MG63 (cell line): ENCODE results near the gene ESRRA. TPM values are rescaled to one million over a fixed set of nuclear protein-coding genes. Genes with fewer than 3 reads are reported as not detected.

Experiments
- DNase-seq: peaks from one replicate; pipeline ENCODE4 v3.0.0-alpha.2; 2020
- H3K27me3 ChIP-seq: fragments of 250-450 bp; sonication (Bioruptor Pico); 2 replicates; pipeline ENCODE4 v1.5.1; 2020; ENCODE audit warnings: mild to moderate bottlenecking, moderate library complexity
- H3K36me3 ChIP-seq: fragments of 250-450 bp; sonication (Bioruptor Pico); 2 replicates; pipeline ENCODE4 v1.5.1; 2020; ENCODE audit warnings: mild to moderate bottlenecking, moderate library complexity
- H3K4me3 ChIP-seq: fragments of 250-450 bp; sonication (Bioruptor Pico); 2 replicates; pipeline ENCODE4 v1.5.1; 2020; ENCODE audit warnings: mild to moderate bottlenecking, moderate library complexity
- H3K9me3 ChIP-seq: fragments of 250-450 bp; sonication (Bioruptor Pico); 2 replicates; pipeline ENCODE4 v1.5.1; 2020; ENCODE audit warnings: mild to moderate bottlenecking, moderate library complexity
- total RNA-seq: library from RNA; depleted of rRNA; stranded (reverse); fragments of >200 nt; shearing (Covaris generic); gene quantifications from 2 replicates; pipeline ENCODE4 v1.2.3, GENCODE V29; 2014; ENCODE audit warnings: low replicate concordance

ESRRA gene
- total RNA-seq, 1 experiment from 2014 or later, result 79.2 TPM

DNA sequence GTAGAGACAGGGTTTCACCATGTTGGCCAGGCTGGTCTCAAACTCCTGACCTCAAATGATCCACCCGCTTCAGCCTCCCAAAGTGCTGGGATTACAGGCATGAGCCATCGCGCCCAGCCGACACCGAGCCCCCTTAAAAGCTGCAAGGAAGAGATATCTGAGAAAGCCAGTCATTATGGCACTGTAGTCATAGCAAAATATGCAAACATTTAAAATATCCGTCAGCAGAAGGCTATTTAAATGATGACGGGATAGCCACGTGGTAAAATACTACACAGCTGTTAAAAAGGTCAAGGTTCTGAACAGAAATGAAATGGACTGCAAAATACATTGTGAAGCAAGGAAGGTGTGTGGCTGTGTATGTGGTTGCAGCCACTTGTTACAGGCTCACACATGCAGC is 28.2 kb downstream of the ESRRA start:
- no peak for DNase-seq
- no peaks in the 10 kb centered on the region for H3K9me3 ChIP-seq
- no peaks in the 10 kb centered on the region for H3K27me3 ChIP-seq
- no peak overlapping the region for H3K4me3 ChIP-seq
- no peaks in the 10 kb centered on the region for H3K36me3 ChIP-seq

DNA sequence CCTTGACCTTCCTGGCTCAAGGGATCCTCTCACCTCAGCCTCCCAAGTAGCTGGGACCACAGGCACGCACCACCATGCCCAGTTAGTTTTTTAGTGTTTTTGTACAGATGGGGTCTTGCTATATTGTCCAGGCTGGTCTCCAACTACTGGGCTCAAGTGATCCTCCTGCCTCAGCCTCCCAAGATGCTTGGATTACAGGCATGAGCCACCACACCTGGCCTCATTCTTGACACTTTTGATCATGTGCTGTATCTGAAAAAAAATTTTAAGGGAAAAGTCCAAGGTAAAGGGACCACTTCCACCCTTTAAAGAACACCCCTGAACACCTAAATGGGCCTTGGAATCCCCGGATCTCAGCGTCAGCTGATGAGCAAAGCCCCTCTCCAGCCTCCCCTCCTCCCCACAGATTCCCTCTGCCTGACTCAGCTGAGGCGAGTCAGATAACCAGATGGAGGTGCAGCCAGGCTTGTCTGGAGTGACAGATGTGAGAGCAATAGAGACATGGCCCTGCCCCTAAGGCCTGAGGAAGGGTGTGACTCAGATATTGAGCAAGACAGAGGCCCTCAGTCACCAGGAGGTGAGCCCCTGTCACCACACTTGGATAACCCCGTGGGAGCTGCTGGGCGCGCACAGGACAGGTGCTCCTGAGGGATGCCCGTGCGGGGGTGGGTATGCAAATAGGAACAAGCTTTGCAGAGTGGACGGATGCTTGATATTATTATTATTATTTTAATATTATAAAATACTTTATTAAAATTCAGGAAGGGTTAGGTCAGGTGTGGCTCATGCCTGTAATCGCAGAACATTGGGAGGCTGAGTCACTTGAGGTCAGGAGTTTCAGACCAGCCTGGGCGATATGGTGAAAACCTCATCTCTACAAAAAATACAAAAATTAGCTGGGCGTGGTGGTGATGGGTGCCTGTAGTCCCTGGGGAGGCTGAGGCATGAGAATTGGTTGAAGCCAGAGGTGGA is 29.7 kb downstream of the ESRRA start:
- Histone ChIP-seq H3K27me3 (no peaks in the 10 kb centered on the region), H3K9me3 (no peaks in the 10 kb centered on the region), H3K36me3 (no peaks in the 10 kb centered on the region), H3K4me3 (no peak overlapping the region)
- peak; percentile 85 for DNase-seq

DNA sequence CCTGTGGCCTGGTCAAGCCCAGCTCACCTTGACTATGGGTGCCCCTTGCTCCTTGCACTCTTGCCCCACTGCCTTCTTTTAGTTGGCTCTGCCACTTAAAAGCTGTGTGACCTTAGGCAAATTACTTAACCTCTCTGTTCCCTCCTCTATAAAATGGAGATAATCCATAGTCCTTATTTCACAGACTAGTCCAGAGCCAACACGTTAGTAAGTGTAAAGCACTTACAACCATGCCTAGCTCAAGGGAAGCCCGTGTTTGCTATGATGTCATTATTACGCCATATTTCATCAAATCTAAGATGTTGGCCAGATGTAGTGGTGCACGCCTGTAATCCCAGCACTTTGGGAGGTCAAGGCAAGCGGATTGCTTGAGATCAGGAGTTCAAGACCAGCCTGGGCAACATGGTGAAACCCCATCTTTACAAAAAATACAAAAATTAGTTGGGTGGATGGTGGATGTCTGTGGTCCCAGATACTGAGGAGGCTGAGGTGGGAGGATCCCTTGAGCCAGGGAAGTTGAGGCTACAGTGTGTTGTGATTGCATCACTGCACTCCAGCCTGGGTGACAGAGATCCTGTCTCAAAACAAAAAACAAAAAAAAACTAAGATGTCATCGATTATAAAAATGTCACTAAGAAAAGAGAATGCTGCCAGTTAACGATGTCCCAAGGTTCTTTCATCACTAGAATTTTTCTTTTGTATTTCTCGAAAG is 32.4 kb downstream of the ESRRA start:
- no peak for DNase-seq
- H3K27me3 ChIP-seq, result no peaks in the 10 kb centered on the region
- no peaks in the 10 kb centered on the region for H3K9me3 ChIP-seq
- no peak overlapping the region for H3K4me3 ChIP-seq
- H3K36me3 ChIP-seq, result no peaks in the 10 kb centered on the region

DNA sequence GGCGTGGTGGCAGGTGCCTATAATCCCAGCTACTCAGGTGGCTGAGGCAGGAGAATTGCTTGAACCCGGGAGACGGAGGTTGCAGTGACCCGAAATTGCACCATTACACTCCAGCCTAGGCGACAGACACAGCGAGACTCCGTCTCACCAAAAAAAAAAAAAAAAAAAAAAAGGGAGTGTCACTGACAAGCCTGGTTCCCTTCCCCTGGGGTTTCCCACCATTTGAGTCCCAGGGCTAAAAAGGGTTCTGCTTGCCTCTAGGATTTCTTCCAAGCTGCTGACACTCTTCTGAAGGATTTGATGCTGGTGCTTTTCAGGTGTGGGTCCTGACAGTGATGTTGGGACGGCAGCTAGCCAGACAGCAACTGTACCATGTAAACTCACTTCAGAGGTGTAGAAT is 33.4 kb downstream of the ESRRA start:
- H3K36me3 ChIP-seq, result no peaks in the 10 kb centered on the region
- DNase-seq, result no peak
- no peaks in the 10 kb centered on the region for H3K9me3 ChIP-seq
- H3K27me3 ChIP-seq, result no peaks in the 10 kb centered on the region
- H3K4me3 ChIP-seq, result no peak overlapping the region

DNA sequence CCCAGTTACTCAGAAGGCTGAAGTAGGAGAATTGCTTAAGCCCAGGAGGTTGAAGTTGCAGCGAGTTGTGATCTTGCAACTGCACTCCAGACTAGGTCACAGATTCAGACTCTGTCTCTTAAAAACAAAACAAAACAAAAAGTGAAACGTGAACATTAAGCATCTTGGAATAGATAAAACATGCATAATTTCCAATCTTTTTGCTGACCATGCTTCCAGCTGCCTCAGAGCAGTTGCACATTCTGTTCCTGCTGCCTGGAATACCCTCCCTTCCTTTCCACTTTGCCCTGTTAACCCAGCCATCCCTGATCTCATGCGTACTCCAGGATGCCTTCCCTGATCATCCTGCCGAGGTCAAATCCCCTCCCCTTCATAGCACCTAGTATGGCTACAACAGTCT is 34.0 kb downstream of the ESRRA start:
- Histone ChIP-seq H3K4me3 (no peak overlapping the region), H3K9me3 (no peaks in the 10 kb centered on the region), H3K36me3 (no peaks in the 10 kb centered on the region), H3K27me3 (no peaks in the 10 kb centered on the region)
- no peak for DNase-seq

DNA sequence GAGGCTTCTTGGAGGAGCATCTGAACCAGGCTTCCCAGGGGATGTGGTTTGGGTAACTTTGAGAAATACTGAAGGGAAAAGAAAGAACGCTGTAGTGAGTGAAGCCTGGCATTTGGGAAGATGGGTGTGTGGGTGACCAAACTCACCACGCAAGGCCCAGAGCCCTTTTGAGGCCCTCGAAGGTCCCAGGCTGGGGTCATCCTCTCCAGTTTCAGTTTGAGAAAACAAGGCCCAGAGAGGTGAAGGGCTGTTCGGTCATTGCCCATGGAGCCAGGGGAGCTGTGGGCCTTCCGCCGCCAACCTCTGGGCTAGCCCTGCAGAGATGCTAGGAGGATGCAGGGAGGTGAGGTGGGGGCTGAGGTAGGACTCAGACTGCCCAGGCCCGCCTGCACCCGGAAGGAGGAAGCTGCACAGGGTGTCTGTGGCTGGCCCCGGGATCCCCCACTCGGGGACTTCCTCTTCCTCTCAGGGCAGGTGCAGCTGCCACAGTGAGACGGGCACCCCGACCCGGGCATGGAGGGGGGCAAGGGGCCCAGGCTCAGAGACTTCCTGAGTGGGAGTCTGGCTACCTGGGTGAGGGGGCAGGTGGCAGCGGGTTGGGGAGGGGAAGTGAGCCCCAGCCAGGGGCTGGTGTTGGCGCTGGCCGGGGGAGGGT is 34.6 kb downstream of the ESRRA start, which contains the start of gene CCDC88B:
TSS of gene CCDC88B (plus strand) at position 451 of the 655 bp plus-strand sequence. CDS start at position 514, 63 bp downstream.
- no peak for DNase-seq
- H3K4me3 ChIP-seq, result no peak within 1 kb of the TSS
- no peaks in the 10 kb centered on the region for H3K36me3 ChIP-seq
- H3K27me3 ChIP-seq, result no peaks in the 10 kb centered on the region
- H3K9me3 ChIP-seq, result no peaks in the 10 kb centered on the region

DNA sequence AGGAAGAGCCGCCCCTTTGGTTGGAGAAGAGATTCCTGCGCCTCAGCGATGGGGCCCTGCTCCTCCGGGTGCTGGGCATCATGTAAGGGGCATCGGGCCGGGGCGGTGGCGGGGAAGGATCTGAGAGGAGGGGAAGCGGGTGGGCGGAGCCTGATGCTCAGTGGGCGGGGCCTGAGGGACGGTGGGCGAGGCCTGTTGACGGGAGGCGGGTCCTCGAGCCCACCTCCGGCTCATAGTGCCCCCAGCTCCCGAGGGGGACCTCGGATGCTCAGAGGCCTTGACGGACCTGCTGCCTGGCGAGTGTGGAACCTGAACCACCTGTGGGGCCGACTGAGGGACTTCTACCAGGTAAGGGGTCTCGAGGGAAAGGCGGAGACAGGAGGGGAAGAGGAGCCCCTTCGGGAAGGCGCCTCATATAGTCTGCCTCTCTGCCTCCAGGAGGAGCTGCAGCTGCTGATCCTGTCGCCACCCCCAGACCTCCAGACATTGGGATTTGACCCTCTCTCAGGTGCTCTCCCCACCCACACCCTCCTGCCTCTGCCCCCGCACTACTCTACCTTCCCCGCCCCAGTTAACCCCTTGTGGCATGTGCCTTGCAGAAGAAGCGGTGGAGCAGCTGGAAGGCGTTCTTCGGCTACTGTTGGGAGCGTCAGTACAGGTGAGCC is 35.5 kb downstream of the ESRRA start:
- Histone ChIP-seq H3K4me3 (no peak overlapping the region), H3K9me3 (no peaks in the 10 kb centered on the region), H3K36me3 (no peaks in the 10 kb centered on the region), H3K27me3 (no peaks in the 10 kb centered on the region)
- DNase-seq, result no peak

DNA sequence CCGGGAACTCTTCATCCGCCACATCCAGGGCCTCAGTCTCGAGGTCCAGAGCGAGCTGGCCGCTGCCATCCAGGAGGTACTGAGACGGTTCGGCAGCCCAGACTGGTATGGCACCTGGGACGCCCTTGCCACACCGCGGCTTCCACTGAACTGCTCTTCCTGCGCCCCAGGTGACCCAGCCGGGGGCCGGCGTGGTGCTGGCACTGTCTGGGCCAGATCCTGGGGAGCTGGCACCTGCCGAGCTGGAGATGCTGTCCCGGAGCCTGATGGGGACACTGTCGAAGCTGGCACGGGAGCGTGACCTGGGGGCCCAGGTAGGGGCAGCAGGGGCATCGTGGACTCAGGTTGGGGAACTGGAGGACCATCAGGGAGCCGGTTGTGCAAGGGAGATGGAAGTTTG is 36.1 kb downstream of the ESRRA start:
- no peak overlapping the region for H3K4me3 ChIP-seq
- H3K27me3 ChIP-seq, result no peaks in the 10 kb centered on the region
- DNase-seq, result no peak
- H3K9me3 ChIP-seq, result no peaks in the 10 kb centered on the region
- no peaks in the 10 kb centered on the region for H3K36me3 ChIP-seq

DNA sequence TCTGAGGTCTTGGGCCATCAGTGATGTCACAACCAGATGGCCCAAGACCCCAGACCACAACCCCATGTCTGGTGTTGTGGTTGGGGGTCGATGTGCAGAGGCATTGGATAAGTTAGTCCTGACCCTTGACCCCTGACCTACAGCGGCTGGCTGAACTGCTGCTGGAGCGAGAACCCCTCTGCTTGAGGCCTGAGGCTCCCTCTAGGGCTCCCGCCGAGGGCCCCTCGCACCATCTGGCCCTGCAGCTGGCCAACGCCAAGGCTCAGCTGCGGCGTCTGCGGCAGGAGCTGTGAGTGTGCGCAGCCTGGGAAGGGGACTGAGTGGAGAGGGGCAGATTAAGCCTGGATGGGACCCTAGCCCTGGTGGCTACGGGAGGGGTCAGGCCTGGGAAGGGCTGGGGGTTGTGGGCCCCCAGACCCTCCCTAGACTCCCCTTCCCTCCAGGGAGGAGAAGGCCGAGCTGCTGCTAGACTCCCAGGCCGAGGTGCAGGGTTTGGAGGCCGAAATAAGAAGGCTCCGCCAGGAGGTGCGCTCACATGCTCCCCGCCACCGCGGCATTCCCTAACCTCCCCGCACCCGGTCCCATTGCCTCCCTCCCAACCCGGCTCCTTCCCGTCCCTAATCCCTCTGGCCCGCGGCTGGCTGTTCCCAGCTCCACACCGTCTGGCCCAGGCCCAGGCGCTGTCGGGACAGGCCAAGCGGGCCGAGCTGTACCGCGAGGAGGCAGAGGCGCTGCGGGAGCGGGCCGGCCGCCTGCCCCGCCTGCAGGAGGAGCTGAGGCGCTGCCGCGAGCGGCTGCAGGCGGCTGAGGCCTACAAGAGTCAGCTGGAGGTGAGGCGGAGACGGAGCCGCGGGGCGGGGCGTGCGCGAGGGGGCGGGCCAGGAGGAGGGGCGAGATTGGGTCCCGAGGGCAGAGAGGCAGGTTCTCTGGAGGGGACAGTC is 36.8 kb downstream of the ESRRA start:
- Histone ChIP-seq H3K9me3 (no peaks in the 10 kb centered on the region), H3K4me3 (peak overlapping the region; percentile 20; the same call in 1 of the 2 replicates), H3K27me3 (no peaks in the 10 kb centered on the region), H3K36me3 (no peaks in the 10 kb centered on the region)
- DNase-seq, result peak; percentile 84

DNA sequence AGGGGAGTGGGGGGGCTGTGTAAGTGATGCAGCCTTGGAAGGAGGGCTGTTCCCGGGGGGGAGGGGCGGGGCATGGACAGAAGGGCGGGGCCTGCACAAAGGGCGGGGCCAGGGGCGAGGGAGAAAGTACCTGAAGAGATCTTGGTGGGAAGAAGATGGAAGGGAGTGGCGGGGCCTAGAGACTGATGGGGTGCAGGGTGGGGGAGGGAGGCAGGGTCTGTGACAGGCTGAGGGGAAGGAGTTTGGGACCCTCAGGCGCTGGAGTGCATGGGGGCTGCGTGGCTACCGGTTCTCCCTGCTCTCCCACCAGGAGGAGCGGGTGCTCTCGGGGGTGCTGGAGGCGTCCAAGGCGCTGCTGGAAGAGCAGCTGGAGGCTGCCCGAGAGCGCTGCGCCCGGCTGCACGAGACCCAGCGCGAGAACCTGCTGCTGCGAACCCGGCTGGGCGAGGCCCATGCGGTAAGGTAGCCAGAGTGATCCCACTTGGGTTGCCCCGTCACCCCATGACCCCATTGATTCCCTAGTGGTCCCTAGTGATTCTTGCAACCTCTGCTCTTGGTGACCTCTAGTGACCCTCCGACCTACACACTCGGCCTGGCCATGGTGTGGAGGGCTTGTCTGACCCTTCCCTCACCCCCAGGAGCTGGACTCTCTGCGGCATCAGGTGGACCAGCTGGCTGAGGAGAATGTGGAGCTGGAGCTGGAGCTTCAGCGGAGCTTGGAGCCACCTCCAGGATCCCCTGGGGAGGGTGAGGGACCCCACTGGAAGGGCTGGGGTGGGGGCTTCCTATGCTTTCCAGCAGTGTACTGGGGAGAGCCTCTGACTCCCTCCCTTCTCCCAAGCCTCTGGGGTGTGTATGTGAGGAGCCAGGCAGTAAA is 37.8 kb downstream of the ESRRA start:
- DNase-seq, result no peak
- no peak overlapping the region for H3K4me3 ChIP-seq
- H3K36me3 ChIP-seq, result no peaks in the 10 kb centered on the region
- H3K9me3 ChIP-seq, result no peaks in the 10 kb centered on the region
- no peaks in the 10 kb centered on the region for H3K27me3 ChIP-seq

DNA sequence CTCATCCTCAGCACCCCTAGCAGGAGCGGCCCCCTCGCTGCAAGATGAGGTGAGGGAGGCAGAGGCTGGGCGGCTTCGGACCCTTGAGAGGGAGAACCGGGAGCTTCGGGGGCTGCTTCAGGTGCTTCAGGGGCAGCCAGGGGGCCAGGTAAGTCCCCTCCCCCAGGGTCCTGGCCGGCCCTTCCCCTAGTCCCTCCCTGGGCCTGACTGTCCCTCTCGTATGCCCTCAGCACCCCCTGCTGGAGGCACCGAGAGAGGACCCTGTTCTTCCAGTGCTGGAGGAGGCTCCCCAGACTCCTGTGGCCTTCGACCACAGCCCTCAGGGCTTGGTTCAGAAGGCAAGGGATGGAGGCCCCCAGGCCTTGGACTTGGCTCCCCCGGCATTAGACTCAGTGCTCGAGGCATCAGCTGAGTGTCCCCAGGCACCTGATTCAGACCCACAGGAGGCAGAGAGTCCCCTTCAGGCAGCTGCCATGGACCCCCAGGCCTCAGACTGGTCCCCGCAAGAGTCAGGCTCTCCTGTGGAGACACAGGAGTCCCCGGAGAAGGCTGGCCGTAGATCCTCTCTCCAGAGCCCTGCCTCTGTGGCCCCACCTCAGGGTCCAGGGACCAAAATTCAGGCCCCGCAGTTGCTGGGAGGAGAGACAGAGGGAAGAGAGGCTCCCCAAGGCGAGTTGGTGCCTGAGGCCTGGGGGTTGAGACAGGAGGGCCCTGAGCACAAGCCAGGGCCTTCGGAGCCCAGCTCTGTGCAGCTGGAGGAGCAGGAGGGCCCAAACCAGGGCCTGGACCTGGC is 38.6 kb downstream of the ESRRA start:
- no peak overlapping the region for H3K4me3 ChIP-seq
- no peaks in the 10 kb centered on the region for H3K9me3 ChIP-seq
- H3K27me3 ChIP-seq, result no peaks in the 10 kb centered on the region
- no peaks in the 10 kb centered on the region for H3K36me3 ChIP-seq
- no peak for DNase-seq

DNA sequence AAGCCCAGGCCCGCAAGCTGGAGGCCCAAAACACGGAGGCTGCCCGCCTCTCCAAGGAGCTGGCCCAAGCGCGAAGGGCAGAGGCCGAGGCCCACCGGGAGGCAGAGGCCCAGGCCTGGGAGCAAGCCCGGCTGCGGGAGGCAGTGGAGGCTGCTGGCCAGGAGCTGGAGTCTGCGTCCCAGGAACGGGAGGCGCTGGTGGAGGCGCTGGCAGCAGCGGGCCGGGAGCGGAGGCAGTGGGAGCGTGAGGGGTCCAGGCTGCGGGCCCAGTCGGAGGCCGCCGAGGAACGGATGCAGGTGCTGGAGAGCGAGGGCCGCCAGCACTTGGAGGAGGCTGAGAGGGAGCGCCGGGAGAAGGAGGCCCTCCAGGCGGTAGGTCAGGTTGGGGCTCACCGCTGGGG is 39.5 kb downstream of the ESRRA start:
- no peaks in the 10 kb centered on the region for H3K9me3 ChIP-seq
- no peaks in the 10 kb centered on the region for H3K27me3 ChIP-seq
- no peaks in the 10 kb centered on the region for H3K36me3 ChIP-seq
- no peak for DNase-seq
- no peak overlapping the region for H3K4me3 ChIP-seq

DNA sequence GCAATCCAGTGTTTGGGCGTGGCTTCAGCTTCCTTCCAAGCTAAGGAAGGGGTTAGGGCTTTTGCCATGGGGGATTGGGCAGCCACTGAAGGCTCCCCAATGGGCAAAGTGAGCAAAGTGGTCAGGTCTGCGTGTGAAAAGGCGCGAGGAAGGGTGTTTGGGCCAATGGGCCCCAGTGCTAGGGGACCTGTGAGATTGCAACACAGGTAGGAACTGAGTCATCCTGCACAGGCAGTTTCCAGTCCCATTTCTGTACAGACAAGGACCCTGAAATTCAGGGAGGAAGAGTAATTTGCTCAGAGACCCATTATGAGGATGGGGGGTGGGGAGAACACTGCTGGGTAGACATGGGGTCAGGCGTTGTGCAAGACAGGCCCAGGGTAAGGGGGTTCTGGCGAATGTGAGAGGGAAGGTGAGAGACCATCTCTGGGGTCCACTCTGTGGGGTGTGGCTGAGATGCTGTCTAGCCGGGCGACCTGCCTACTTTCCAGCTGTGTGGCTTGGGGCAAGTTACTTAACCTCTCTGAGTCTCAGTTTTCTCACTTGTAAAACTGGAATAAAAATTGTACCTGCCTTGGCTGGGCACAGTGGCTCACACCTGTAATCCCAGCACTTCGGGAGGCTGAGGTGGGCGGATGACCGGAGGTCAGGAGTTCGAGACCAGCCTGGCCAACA is 42.0 kb downstream of the ESRRA start:
- no peaks in the 10 kb centered on the region for H3K9me3 ChIP-seq
- no peaks in the 10 kb centered on the region for H3K27me3 ChIP-seq
- H3K4me3 ChIP-seq, result no peak overlapping the region
- DNase-seq, result no peak
- no peaks in the 10 kb centered on the region for H3K36me3 ChIP-seq
